GM12873 (cell line): Measurements from ENCODE around the gene RPA3.

Source experiments
- TF ChIP-seq, protein P1 (sequence below): IDR thresholded peaks from 2 replicates; pipeline ENCODE4 v1.5.1; 2012; ENCODE audit warnings: low read depth, mild to moderate bottlenecking, moderate library complexity, low read length, control low read depth; ENCODE audit not compliant: insufficient read depth; ENCODE audit errors: missing control alignments

The RPA3 gene

GRCh38 chr7:7639847-7640220, 78.6 kb downstream of the RPA3 start:
- TF ChIP-seq, protein P1, sequence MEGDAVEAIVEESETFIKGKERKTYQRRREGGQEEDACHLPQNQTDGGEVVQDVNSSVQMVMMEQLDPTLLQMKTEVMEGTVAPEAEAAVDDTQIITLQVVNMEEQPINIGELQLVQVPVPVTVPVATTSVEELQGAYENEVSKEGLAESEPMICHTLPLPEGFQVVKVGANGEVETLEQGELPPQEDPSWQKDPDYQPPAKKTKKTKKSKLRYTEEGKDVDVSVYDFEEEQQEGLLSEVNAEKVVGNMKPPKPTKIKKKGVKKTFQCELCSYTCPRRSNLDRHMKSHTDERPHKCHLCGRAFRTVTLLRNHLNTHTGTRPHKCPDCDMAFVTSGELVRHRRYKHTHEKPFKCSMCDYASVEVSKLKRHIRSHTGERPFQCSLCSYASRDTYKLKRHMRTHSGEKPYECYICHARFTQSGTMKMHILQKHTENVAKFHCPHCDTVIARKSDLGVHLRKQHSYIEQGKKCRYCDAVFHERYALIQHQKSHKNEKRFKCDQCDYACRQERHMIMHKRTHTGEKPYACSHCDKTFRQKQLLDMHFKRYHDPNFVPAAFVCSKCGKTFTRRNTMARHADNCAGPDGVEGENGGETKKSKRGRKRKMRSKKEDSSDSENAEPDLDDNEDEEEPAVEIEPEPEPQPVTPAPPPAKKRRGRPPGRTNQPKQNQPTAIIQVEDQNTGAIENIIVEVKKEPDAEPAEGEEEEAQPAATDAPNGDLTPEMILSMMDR: no peak

DNA sequence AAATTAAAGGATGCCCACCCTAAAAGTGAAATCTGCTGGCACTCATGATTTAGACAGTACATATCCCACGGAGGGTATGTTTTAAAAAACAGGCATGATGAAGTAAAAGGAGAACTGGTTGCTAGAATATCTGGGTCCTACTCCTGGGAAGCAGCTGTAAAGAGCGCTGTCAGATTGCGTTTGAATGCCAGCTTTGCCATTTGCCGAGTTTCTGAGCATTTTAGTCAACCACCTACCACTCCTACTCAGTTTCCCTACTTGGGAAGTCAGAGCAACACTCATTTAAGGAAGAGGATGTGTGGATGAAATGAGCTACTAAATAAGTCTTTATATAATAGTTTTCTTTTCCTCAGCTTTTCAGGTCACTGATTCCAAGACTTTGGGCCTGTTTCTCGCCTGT, 79.0 kb downstream of the RPA3 start:
- TF ChIP-seq, protein P1: no peak

DNA sequence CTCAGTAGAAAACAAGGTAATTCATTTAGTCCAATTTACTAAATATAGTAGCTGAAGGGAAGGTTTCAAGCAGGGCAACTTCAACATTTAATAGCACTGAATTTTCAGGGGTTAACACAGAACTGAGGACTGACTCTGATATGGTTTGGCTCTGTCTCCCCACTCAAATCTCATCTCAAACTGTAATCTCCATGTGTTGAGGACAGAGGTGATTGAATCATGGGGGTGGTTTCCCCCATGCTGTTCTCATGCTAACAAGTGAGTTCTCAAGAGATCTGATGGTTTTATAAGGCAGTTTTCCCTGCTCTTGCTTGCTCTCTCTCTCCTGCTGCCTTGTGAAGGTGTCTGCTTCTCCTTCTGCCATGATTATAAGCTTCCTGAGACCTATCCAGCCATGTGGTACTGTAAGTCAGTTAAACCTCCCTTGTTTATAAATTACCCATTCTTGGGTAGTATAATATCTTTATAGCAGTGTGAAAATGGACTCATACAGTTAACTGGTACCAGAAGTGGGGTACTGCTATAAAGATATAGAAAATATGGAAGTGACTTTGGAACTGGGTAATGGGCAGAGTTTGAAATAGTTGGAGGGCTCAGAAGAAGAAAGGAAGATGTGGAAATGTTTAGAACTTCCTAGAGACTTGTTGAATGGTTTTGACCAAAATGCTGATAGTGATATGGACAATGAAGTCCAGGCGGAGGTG, 87.6 kb downstream of the RPA3 start:
- TF ChIP-seq, protein P1: no peak

DNA sequence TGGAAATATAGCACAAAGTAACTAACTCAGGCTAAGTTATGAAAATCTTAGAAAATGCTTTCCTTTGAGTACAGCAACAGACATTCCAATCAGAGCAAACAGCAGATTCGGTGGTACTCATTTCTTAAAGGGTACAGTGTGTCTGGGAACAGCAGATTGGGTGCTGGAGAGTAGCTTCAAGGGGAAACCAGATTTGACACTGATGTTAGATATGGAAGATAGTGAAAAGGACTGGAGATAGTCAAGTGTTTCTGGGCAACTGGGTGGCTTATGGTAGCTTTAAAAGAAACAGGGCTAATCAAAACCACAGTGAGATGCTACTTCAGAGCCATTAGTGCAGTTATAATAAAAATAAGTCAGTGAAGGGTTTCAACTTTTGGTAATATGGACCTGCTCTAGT, 89.9 kb downstream of the RPA3 start:
- TF ChIP-seq, protein P1: no peak

GRCh38 chr7:7620644-7621210, 97.7 kb downstream of the RPA3 start:
- TF ChIP-seq, protein P1: no peak

DNA sequence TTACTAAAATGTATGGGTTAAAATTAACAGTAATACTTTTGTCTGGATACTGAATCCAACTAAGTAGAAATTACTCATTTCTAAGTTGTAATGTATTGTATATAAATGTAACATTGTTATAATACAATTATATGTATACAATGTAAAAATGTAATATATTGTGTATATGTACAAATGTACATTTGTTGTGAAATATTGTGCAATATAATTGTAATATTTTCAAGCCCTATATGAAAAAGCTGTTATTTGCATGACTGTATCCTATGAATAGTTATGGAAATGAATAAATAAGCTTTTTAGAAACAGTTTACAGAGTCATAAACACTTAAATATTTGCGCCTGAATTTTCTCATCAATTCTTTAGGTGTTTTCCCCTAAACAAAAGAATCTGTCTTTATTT, 98.2 kb downstream of the RPA3 start:
- TF ChIP-seq, protein P1: no peak

- TF ChIP-seq, protein P1: no peak
These were observed 100.0 kb downstream of the RPA3 start for GRCh38 chr7:7618410-7618809.
